WERI-Rb-1 (cell line): ENCODE data around the gene DNAJC4.

Source experiments
- DNase-seq: peaks from one replicate; pipeline ENCODE4 v3.0.0-alpha.2; 2020
- H3K27ac ChIP-seq: fragments of 250-450 bp; sonication (Bioruptor Pico); 2 replicates; pipeline ENCODE4 v1.5.1; 2020; ENCODE audit warnings: mild to moderate bottlenecking, moderate library complexity
- H3K27me3 ChIP-seq: fragments of 250-450 bp; sonication (Bioruptor Pico); 2 replicates; pipeline ENCODE4 v1.5.1; 2021; ENCODE audit warnings: mild to moderate bottlenecking, low read depth, moderate library complexity; ENCODE audit not compliant: insufficient read depth, severe bottlenecking
- H3K36me3 ChIP-seq: fragments of 250-450 bp; sonication (Bioruptor Pico); 2 replicates; pipeline ENCODE4 v1.5.1; 2020; ENCODE audit warnings: mild to moderate bottlenecking, moderate library complexity
- H3K4me3 ChIP-seq: 2 replicates; pipeline ENCODE4 v1.5.1; 2011; ENCODE audit warnings: low read depth, mild to moderate bottlenecking, control low read depth, low read length
- H3K9me3 ChIP-seq: fragments of 250-450 bp; sonication (Bioruptor Pico); 2 replicates; pipeline ENCODE4 v1.5.1; 2021; ENCODE audit warnings: mild to moderate bottlenecking, moderate library complexity; ENCODE audit not compliant: severe bottlenecking
- TF ChIP-seq, protein P1 (sequence below): IDR thresholded peaks from 2 replicates; pipeline ENCODE4 v1.5.1; 2011; ENCODE audit warnings: low read depth, mild to moderate bottlenecking, control low read depth, inconsistent platforms, low read length

The DNAJC4 gene

DNA sequence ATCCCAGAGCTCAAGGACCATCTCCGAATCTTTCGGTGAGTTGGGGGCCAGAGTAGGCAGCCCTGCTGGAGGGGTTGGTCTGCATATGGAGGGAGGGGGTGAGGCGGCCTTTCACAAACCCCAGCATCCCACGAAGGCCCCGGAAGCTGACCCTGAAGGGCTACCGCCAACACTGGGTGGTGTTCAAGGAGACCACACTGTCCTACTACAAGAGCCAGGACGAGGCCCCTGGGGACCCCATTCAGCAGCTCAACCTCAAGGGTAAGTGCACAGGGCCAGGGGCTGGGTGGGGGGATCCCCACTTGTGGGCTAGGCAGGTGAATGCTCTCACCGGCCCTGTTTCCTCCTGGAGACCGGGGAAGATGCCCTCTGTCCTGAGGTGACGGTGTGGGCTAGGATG, 10.6 kb upstream of the DNAJC4 start:
- DNase-seq, result no peak
- H3K27ac ChIP-seq, result no peak overlapping the region
- TF ChIP-seq, protein P1, sequence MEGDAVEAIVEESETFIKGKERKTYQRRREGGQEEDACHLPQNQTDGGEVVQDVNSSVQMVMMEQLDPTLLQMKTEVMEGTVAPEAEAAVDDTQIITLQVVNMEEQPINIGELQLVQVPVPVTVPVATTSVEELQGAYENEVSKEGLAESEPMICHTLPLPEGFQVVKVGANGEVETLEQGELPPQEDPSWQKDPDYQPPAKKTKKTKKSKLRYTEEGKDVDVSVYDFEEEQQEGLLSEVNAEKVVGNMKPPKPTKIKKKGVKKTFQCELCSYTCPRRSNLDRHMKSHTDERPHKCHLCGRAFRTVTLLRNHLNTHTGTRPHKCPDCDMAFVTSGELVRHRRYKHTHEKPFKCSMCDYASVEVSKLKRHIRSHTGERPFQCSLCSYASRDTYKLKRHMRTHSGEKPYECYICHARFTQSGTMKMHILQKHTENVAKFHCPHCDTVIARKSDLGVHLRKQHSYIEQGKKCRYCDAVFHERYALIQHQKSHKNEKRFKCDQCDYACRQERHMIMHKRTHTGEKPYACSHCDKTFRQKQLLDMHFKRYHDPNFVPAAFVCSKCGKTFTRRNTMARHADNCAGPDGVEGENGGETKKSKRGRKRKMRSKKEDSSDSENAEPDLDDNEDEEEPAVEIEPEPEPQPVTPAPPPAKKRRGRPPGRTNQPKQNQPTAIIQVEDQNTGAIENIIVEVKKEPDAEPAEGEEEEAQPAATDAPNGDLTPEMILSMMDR, result no peak
- H3K36me3 ChIP-seq, result no peaks in the 10 kb centered on the region; the same call in 1 of the 2 replicates
- no peak overlapping the region for H3K4me3 ChIP-seq
- H3K27me3 ChIP-seq, result no peaks in the 10 kb centered on the region
- H3K9me3 ChIP-seq, result no peaks in the 10 kb centered on the region

DNA sequence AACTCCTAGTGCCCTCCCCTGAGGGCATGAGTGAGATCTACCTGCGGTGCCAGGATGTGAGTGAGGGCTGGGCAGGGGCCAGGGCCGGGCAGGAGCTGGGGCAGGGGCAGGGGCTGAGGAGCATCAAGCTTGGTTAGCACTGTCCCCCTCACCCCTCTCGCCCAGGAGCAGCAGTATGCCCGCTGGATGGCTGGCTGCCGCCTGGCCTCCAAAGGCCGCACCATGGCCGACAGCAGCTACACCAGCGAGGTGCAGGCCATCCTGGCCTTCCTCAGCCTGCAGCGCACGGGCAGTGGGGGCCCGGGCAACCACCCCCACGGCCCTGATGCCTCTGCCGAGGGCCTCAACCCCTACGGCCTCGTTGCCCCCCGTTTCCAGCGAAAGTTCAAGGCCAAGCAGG, 10.1 kb upstream of the DNAJC4 start:
- H3K27ac ChIP-seq, result no peak overlapping the region

DNA sequence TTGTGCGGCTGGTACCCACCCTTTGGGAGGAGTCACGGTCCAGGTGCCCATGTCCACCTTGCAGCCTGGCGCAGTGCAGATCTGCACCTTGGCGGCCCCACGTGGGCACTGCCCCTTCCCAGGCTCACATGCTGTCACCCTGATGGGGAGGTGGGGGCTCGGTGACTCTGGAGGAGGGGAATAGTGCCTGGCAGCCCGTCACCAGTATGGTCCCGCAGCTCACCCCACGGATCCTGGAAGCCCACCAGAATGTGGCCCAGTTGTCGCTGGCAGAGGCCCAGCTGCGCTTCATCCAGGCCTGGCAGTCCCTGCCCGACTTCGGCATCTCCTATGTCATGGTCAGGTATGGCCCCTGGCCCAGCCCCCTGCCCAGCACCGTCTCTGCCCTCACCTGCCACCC, 9.6 kb upstream of the DNAJC4 start:
- H3K4me3 ChIP-seq, result no peak overlapping the region
- DNase-seq, result no peak
- TF ChIP-seq, protein P1, result no peak
- H3K9me3 ChIP-seq, result no peaks in the 10 kb centered on the region
- H3K36me3 ChIP-seq, result no peaks in the 10 kb centered on the region; the same call in 1 of the 2 replicates
- H3K27ac ChIP-seq, result no peak overlapping the region
- H3K27me3 ChIP-seq, result no peaks in the 10 kb centered on the region

More for the DNA sequence above, 10.1 kb upstream of the DNAJC4 start:
- Histone ChIP-seq H3K4me3 (no peak overlapping the region), H3K27me3 (no peaks in the 10 kb centered on the region), H3K36me3 (no peaks in the 10 kb centered on the region; the same call in 1 of the 2 replicates), H3K9me3 (no peaks in the 10 kb centered on the region)
- DNase-seq, result no peak
- TF ChIP-seq, protein P1, result no peak

DNA sequence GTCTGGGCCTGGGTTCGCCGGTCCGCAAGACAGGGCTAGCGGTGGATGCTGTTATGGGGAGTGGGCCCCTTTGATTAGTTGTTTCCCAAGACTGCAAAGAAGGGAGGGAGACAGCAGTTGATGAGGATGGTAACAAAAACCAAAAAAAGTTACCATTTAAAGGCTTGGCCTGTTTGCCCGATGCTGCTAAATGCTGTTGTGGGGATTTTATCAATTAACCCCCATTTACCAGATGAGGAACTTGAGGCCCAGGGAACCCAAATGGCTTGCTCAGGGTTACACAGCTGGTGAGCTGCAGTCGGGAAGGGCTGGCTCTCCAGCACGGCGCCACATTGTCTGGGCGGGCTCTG, 7.7 kb upstream of the DNAJC4 start:
- Histone ChIP-seq H3K27me3 (no peaks in the 10 kb centered on the region), H3K9me3 (no peaks in the 10 kb centered on the region), H3K4me3 (no peak overlapping the region), H3K36me3 (no peaks in the 10 kb centered on the region; the same call in 1 of the 2 replicates), H3K27ac (no peak overlapping the region)
- TF ChIP-seq, protein P1, result no peak
- no peak for DNase-seq

DNA sequence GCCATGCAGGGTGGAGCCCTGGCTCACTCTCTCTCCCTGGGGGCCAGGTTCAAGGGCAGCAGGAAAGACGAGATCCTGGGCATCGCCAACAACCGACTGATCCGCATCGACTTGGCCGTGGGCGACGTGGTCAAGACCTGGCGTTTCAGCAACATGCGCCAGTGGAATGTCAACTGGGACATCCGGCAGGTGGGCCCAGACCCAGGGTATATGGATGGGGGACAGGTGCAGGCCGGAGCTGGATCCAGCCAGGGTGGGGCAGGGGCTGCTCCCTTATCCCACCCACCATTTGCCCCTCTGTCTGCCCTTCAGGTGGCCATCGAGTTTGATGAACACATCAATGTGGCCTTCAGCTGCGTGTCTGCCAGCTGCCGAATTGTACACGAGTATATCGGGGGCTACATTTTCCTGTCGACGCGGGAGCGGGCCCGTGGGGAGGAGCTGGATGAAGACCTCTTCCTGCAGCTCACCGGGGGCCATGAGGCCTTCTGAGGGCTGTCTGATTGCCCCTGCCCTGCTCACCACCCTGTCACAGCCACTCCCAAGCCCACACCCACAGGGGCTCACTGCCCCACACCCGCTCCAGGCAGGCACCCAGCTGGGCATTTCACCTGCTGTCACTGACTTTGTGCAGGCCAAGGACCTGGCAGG, 7.2 kb upstream of the DNAJC4 start:
- no peaks in the 10 kb centered on the region; the same call in 1 of the 2 replicates for H3K36me3 ChIP-seq
- no peak overlapping the region for H3K27ac ChIP-seq
- no peak for DNase-seq

More for the DNA sequence above, 7.2 kb upstream of the DNAJC4 start:
- no peaks in the 10 kb centered on the region for H3K9me3 ChIP-seq
- no peak overlapping the region for H3K4me3 ChIP-seq
- TF ChIP-seq, protein P1, result no peak
- H3K27me3 ChIP-seq, result no peaks in the 10 kb centered on the region
